Cardiac atrium fibroblast (primary cell): ENCODE data around the gene NAA25. TPM values are rescaled to one million over a fixed set of nuclear protein-coding genes. Genes with fewer than 3 reads are reported as not detected.

ENCODE experiments used
- total RNA-seq: library from RNA; depleted of rRNA; stranded (reverse); fragments of >200 nt; gene quantifications from 2 replicates; pipeline ENCODE4 v1.2.3, GENCODE V29; 2015

The NAA25 gene
- total RNA-seq: 10.0 and 13.0 TPM in 2 replicates

GRCh38 chr12:112108202-112109079, at the start of gene NAA25:
Gene NAA25 (minus strand): TSS chr12:112108783. CDS start chr12:112108773, 10 bp downstream.

GRCh38 chr12:112125250-112125999, 16.8 kb upstream of the NAA25 start, which contains the start of gene TRAFD1:
Gene TRAFD1 (plus strand): TSS chr12:112125560. CDS start chr12:112130523, 4,963 bp downstream.

GRCh38 chr12:112012775-112013600, 95.6 kb downstream of the NAA25 start, which contains the start of the genes ERP29 and TMEM116:
Gene ERP29 (plus strand): TSS chr12:112013426. CDS start chr12:112013466, 40 bp downstream.
Gene TMEM116 (minus strand): TSS chr12:112013165. CDS start chr12:112005270, 7,895 bp downstream.

Other genes starting within 250 kb of the NAA25 start
- 5.2 TPM in 2 replicates for gene TMEM116, start 95.6 kb downstream of the NAA25 start, total RNA-seq
- gene ERP29, start 95.4 kb downstream of the NAA25 start, total RNA-seq: 41.6 and 47.1 TPM in 2 replicates
- 31.6 and 40.2 TPM in 2 replicates for gene TRAFD1, start 16.8 kb upstream of the NAA25 start, total RNA-seq